ENCODE data around the gene ZPR1. TPM values are rescaled to one million over a fixed set of nuclear protein-coding genes. Genes with fewer than 3 reads are reported as not detected.

Gene ZPR1
- total RNA-seq, 4 donors from 2014 or later = 22.1 to 31.0 (median 26.2) TPM

DNA sequence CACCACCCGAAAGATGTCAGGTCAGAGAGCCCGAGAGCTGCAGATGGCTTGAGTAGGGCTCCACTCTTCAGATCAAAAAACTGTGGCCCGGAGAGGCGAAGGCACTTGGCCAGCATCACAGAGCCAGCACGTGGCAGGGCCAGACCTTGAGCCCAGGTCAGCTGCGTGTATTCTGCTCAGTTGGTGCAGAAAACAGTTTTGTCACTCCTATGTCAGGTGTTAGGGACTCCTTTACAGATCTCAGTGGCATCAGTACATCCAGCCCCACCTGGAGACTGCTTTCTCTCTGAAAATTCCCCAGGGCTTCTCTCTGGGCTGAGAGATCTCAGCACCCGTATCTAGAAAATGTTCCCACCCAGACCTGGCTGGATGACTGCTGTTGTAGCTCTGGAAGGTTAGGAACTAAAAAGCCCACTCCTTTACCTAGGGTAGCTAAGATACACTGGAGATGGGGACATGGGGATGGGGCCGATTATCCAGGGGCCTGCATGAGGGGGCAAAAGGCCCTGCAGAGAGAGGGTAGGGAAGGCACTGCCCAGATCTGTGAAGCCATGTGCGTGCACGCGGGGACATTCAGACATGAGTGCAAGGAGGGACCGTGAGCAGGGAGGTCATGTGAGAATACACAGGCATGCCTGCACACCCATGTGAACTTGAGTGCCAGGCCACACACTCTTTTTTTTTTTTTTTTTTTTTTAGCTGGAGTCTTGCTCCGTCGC is 46.2 kb upstream of the ZPR1 start:
- Histone ChIP-seq H3K27me3 (peaks cover 0 to 9% (median 0%) of the 10 kb centered on the region in 4 donors), H3K4me3 (no peak overlapping the region), H3K9me3 (no peaks in the 10 kb centered on the region), H3K36me3 (no peaks in the 10 kb centered on the region), H3K27ac (no peak overlapping the region), H3K4me1 (peaks cover 14 to 22% (median 15%) of the 10 kb centered on the region in 3 donors)
- TF ChIP-seq, protein P1, sequence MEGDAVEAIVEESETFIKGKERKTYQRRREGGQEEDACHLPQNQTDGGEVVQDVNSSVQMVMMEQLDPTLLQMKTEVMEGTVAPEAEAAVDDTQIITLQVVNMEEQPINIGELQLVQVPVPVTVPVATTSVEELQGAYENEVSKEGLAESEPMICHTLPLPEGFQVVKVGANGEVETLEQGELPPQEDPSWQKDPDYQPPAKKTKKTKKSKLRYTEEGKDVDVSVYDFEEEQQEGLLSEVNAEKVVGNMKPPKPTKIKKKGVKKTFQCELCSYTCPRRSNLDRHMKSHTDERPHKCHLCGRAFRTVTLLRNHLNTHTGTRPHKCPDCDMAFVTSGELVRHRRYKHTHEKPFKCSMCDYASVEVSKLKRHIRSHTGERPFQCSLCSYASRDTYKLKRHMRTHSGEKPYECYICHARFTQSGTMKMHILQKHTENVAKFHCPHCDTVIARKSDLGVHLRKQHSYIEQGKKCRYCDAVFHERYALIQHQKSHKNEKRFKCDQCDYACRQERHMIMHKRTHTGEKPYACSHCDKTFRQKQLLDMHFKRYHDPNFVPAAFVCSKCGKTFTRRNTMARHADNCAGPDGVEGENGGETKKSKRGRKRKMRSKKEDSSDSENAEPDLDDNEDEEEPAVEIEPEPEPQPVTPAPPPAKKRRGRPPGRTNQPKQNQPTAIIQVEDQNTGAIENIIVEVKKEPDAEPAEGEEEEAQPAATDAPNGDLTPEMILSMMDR (IDR thresholded peaks at IDR 0.05) = no peak
- TF ChIP-seq POLR2A (IDR thresholded peaks at IDR 0.05) = no peak
- 83 to 90% methylated on average over 7 to 9 of the region's 14 CpGs for WGBS, 2 donors
- intact Hi-C loops (cut with DNase I) = no loop called here
- no peak for DNase-seq

DNA sequence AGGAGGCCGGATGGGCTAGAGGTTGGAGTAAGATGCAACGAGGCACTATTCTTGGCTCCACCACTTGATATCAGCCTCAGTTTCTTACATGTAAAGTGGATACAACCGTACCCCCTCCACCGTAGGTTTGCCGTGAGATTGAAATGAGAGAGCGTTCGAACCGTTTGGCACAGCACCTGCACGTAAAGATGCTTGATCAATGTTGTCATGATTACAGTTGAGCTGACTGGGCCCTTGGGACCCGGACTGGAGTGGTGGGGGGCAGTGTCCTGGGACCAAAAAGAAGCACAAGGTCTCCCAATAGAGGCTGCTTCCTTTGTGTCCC is 45.6 kb upstream of the ZPR1 start:
- peaks cover 0 to 9% (median 0%) of the 10 kb centered on the region in 4 donors for H3K27me3 ChIP-seq
- H3K9me3 ChIP-seq = no peaks in the 10 kb centered on the region
- WGBS, 2 donors = 93 to 94% methylated on average over 5 to 9 of the region's 10 CpGs
- peaks cover 14 to 22% (median 15%) of the 10 kb centered on the region in 3 donors for H3K4me1 ChIP-seq
- H3K27ac ChIP-seq = no peak overlapping the region
- TF ChIP-seq POLR2A (IDR thresholded peaks at IDR 0.05) = no peak
- TF ChIP-seq, protein P1 (IDR thresholded peaks at IDR 0.05) = no peak
- DNase-seq = no peak
- intact Hi-C loops (cut with DNase I) = no loop called here
- no peaks in the 10 kb centered on the region for H3K36me3 ChIP-seq
- H3K4me3 ChIP-seq = no peak overlapping the region

DNA sequence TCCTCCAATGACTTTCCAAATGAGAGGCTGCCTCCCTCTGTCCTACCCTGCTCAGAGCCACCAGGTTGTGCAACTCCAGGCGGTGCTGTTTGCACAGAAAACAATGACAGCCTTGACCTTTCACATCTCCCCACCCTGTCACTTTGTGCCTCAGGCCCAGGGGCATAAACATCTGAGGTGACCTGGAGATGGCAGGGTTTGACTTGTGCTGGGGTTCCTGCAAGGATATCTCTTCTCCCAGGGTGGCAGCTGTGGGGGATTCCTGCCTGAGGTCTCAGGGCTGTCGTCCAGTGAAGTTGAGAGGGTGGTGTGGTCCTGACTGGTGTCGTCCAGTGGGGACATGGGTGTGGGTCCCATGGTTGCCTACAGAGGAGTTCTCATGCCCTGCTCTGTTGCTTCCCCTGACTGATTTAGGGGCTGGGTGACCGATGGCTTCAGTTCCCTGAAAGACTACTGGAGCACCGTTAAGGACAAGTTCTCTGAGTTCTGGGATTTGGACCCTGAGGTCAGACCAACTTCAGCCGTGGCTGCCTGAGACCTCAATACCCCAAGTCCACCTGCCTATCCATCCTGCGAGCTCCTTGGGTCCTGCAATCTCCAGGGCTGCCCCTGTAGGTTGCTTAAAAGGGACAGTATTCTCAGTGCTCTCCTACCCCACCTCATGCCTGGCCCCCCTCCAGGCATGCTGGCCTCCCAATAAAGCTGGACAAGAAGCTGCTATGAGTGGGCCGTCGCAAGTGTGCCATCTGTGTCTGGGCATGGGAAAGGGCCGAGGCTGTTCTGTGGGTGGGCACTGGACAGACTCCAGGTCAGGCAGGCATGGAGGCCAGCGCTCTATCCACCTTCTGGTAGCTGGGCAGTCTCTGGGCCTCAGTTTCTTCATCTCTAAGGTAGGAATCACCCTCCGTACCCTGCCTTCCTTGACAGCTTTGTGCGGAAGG is 44.8 kb upstream of the ZPR1 start:
- Histone ChIP-seq H3K36me3 (no peaks in the 10 kb centered on the region), H3K4me1 (peaks cover 14 to 22% (median 15%) of the 10 kb centered on the region in 3 donors), H3K27ac (no peak overlapping the region), H3K9me3 (no peaks in the 10 kb centered on the region), H3K4me3 (no peak overlapping the region), H3K27me3 (peaks cover 0 to 9% (median 0%) of the 10 kb centered on the region in 4 donors)
- intact Hi-C loops (cut with DNase I) = no loop called here
- DNase-seq = no peak
- WGBS, 2 donors = 75 to 91% methylated on average over 4 to 8 of the region's 13 CpGs
- TF ChIP-seq, protein P1 (IDR thresholded peaks at IDR 0.05) = no peak
- no peak for TF ChIP-seq POLR2A (IDR thresholded peaks at IDR 0.05)

DNA sequence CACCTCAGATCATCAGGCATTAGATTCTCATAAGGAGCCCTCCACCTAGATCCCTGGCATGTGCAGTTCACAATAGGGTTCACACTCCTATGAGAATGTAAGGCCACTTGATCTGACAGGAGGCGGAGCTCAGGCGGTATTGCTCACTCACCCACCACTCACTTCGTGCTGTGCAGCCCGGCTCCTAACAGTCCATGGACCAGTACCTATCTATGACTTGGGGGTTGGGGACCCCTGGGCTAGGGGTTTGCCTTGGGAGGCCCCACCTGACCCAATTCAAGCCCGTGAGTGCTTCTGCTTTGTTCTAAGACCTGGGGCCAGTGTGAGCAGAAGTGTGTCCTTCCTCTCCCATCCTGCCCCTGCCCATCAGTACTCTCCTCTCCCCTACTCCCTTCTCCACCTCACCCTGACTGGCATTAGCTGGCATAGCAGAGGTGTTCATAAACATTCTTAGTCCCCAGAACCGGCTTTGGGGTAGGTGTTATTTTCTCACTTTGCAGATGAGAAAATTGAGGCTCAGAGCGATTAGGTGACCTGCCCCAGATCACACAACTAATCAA is 44.0 kb upstream of the ZPR1 start:
- DNase-seq = no peak
- peaks cover 0 to 9% (median 0%) of the 10 kb centered on the region in 4 donors for H3K27me3 ChIP-seq
- no peak overlapping the region for H3K4me3 ChIP-seq
- intact Hi-C loops (cut with DNase I) = no loop called here
- H3K9me3 ChIP-seq = no peaks in the 10 kb centered on the region
- WGBS, 2 donors = 85 to 91% methylated on average over 4 to 7 of the region's 7 CpGs
- H3K36me3 ChIP-seq = no peaks in the 10 kb centered on the region
- H3K27ac ChIP-seq = no peak overlapping the region
- TF ChIP-seq, protein P1 (IDR thresholded peaks at IDR 0.05) = no peak
- no peak for TF ChIP-seq POLR2A (IDR thresholded peaks at IDR 0.05)
- peaks cover 14 to 21% (median 15%) of the 10 kb centered on the region in 3 donors for H3K4me1 ChIP-seq

Data from esophagus squamous epithelium (tissue), 5 donors.